SK-N-SH (cell line): ENCODE data around the gene CDH4. TPM values are rescaled to one million over a fixed set of nuclear protein-coding genes. Genes with fewer than 3 reads are reported as not detected.

Experiments
- CTCF ChIA-PET: fragments of 300-600, 350-600 bp; formaldehyde crosslinking; extraction: SDS; loops from one replicate; lab custom pipeline; 2021; lab: Yijun Ruan, JAX
- POLR2A ChIA-PET: fragments of 350-600 bp; sonication (Branson Sonifier 250); formaldehyde crosslinking; extraction: SDS; loops from one replicate; lab custom pipeline; 2020; ENCODE audit warnings: antibody characterized with exemption, inconsistent platforms; lab: Yijun Ruan, JAX
- DNase-seq: peaks from one replicate; pipeline ENCODE4 v3.0.0; 2012
- H2AFZ ChIP-seq: fragments of 200-600 bp; sonication (generic); 2 replicates; pipeline ENCODE4 v1.8.1; 2016; ENCODE audit warnings: antibody characterized with exemption, mild to moderate bottlenecking, low read depth
- H3F3A ChIP-seq: fragments of 200-600 bp; sonication (generic); replicated peaks from 2 replicates; pipeline ENCODE3; 2016; ENCODE audit warnings: antibody characterized with exemption, mild to moderate bottlenecking; ENCODE audit not compliant: insufficient read depth
- H3K27ac ChIP-seq, 2 experiments: fragments of 200-500 bp in 1 of 2; fragments of 200-600 bp in 1 of 2; sonication (Bioruptor generic) in 1 of 2; sonication (generic), shearing (Covaris generic) in 1 of 2; 2 replicates each; pipeline versions ENCODE4 v1.5.1 to v1.6.1; 2014 to 2016; ENCODE audit warnings: low read depth in 2 of 2, inconsistent platforms in 1 of 2, low read length in 1 of 2, mild to moderate bottlenecking in 1 of 2, mixed read lengths in 1 of 2
- H3K27me3 ChIP-seq: fragments of 200-600 bp; sonication (generic), shearing (Covaris generic); 2 replicates; pipeline ENCODE4 v1.6.1; 2016; ENCODE audit warnings: mixed run types; ENCODE audit not compliant: insufficient read depth
- H3K36me3 ChIP-seq, 2 experiments: fragments of 200-500 bp in 1 of 2; fragments of 200-600 bp in 1 of 2; sonication (Bioruptor generic) in 1 of 2; sonication (generic) in 1 of 2; replicated peaks in 1 of 2; 2 replicates each; pipeline versions ENCODE3 to v1.5.1; 2014 to 2016; ENCODE audit warnings: low read length in 1 of 2, mild to moderate bottlenecking in 1 of 2; ENCODE audit not compliant: insufficient read depth in 2 of 2, control insufficient read depth in 1 of 2
- H3K4me1 ChIP-seq, 2 experiments: fragments of 200-500 bp in 1 of 2; fragments of 200-600 bp in 1 of 2; sonication (Bioruptor generic) in 1 of 2; sonication (generic), shearing (Covaris generic) in 1 of 2; 2 replicates each; pipeline versions ENCODE4 v1.5.1 to v1.6.1; 2014 to 2016; ENCODE audit warnings: low read depth in 1 of 2, low read length in 1 of 2, mixed run types in 1 of 2; ENCODE audit not compliant: insufficient read depth in 2 of 2, control insufficient read depth in 1 of 2
- H3K4me2 ChIP-seq: fragments of 200-600 bp; sonication (generic), shearing (Covaris generic); 2 replicates; pipeline ENCODE4 v1.6.1; 2017; ENCODE audit warnings: mixed run types
- H3K4me3 ChIP-seq, 2 experiments: fragments of 200-500 bp in 1 of 2; fragments of 200-600 bp in 1 of 2; sonication (Bioruptor generic) in 1 of 2; sonication (generic), shearing (Covaris generic) in 1 of 2; 2 replicates each; pipeline versions ENCODE4 v1.5.1 to v1.8.1; 2014 to 2016; ENCODE audit warnings: low read depth in 2 of 2, inconsistent platforms in 1 of 2, low read length in 1 of 2, mild to moderate bottlenecking in 1 of 2, mixed read lengths in 1 of 2, moderate library complexity in 1 of 2
- H3K79me2 ChIP-seq: fragments of 200-600 bp; sonication (generic); 2 replicates; pipeline ENCODE4 v1.8.1; 2017; ENCODE audit warnings: mild to moderate bottlenecking; ENCODE audit not compliant: insufficient read depth
- H3K9ac ChIP-seq: fragments of 200-600 bp; sonication (generic); 2 replicates; pipeline ENCODE4 v1.6.1; 2017; ENCODE audit warnings: mixed run types
- H3K9me2 ChIP-seq: fragments of 200-600 bp; sonication (generic); 2 replicates; pipeline ENCODE4 v1.6.1; 2017; ENCODE audit warnings: mixed run types
- H3K9me3 ChIP-seq: fragments of 200-600 bp; sonication (generic); 2 replicates; pipeline ENCODE4 v1.6.1; 2017; ENCODE audit warnings: mixed run types, mild to moderate bottlenecking, moderate library complexity
- H4K20me1 ChIP-seq: fragments of 200-600 bp; sonication (generic); 2 replicates; pipeline ENCODE4 v1.6.1; 2017; ENCODE audit warnings: mild to moderate bottlenecking, mixed run types; ENCODE audit not compliant: insufficient read depth
- CHD2 ChIP-seq: fragments of 150-350 bp; IDR thresholded peaks from 2 replicates; pipeline ENCODE4 v1.6.1; 2018; ENCODE audit warnings: low read length; ENCODE audit not compliant: partially characterized antibody
- ELF1 ChIP-seq: IDR thresholded peaks from 2 replicates; pipeline ENCODE4 v1.4.0; 2012
- FOXJ3 ChIP-seq: sonication (generic); formaldehyde crosslinking; IDR thresholded peaks from 2 replicates; pipeline ENCODE4 v1.5.1; 2020; ENCODE audit warnings: mild to moderate bottlenecking, missing genetic modification reagents
- GABPA ChIP-seq: IDR thresholded peaks from 2 replicates; pipeline ENCODE4 v1.4.0; 2012; ENCODE audit warnings: low read depth, mild to moderate bottlenecking
- NFIC ChIP-seq: IDR thresholded peaks from 2 replicates; pipeline ENCODE4 v1.4.0; 2012; ENCODE audit warnings: borderline replicate concordance
- NRF1 ChIP-seq: IDR thresholded peaks from 2 replicates; pipeline ENCODE4 v1.6.1; 2012; ENCODE audit warnings: low read depth, mild to moderate bottlenecking, low read length
- PBX3 ChIP-seq: IDR thresholded peaks from 2 replicates; pipeline ENCODE4; 2012
- POLR2AphosphoS5 ChIP-seq: IDR thresholded peaks from 2 replicates; pipeline ENCODE4 v1.6.1; 2012; ENCODE audit warnings: low read depth, low read length
- RCOR1 ChIP-seq: fragments of 150-350 bp; IDR thresholded peaks from 2 replicates; pipeline ENCODE4 v1.6.1; 2017; ENCODE audit warnings: antibody characterized with exemption, low read length
- TAF1 ChIP-seq: IDR thresholded peaks from 2 replicates; pipeline ENCODE4 v1.6.1; 2012; ENCODE audit warnings: low read depth, mild to moderate bottlenecking, low read length, moderate library complexity, borderline replicate concordance
- WGBS: methylation state at CpG from one replicate; pipeline ENCODE4 v1.1.6; 2017; ENCODE audit warnings: low lambda C conversion rate; 5-methylcytosine and 5-hydroxymethylcytosine counted together
- polyA plus RNA-seq, 3 experiments: library from polyadenylated mRNA; depleted of rRNA; stranded (reverse); fragments of >200 nt; gene quantifications; 2 replicates each; pipeline ENCODE4 v1.2.3, GENCODE V29; 2012
- TF ChIP-seq, protein P1 (sequence below): fragments of 150-350 bp; IDR thresholded peaks from 2 replicates; pipeline ENCODE4 v1.6.1; 2016; ENCODE audit warnings: mild to moderate bottlenecking, low read depth, low read length
- TF ChIP-seq, protein P2 (sequence below): IDR thresholded peaks from 2 replicates; pipeline ENCODE4 v1.4.0; 2012; ENCODE audit warnings: low read depth

The CDH4 gene
- polyA plus RNA-seq, 1 of the 3 experiments (the other 2 are of a cell fraction): not detected

GRCh38 chr20:61680096-61680495, 428.0 kb downstream of the CDH4 start (continued):
- no peak for TF ChIP-seq PBX3

GRCh38 chr20:61682114-61682995, 430.3 kb downstream of the CDH4 start:
- Histone ChIP-seq H3K9me3 (no peaks in the 10 kb centered on the region), H4K20me1 (no peaks in the 10 kb centered on the region), H3K9ac (no peak overlapping the region), H2AFZ (no peak overlapping the region), H3K36me3 (no peaks in the 10 kb centered on the region), H3K79me2 (no peaks in the 10 kb centered on the region), H3K4me3 (no peak overlapping the region), H3K27me3 (no peaks in the 10 kb centered on the region), H3K4me2 (no peak overlapping the region), H3K4me1 (no peaks in the 10 kb centered on the region), H3F3A (no peaks in the 10 kb centered on the region), H3K9me2 (no peaks in the 10 kb centered on the region), H3K27ac (no peak overlapping the region)
- no peak for DNase-seq
- POLR2A ChIA-PET: no interaction called here
- TF ChIP-seq ELF1 (no peak), POLR2AphosphoS5 (no peak), FOXJ3 (CRISPR knock-in tag) (no peak), NRF1 (no peak), PBX3 (no peak), CHD2 (no peak), NFIC (no peak), RCOR1 (no peak), GABPA (no peak), TAF1 (no peak)
- TF ChIP-seq, protein P1, sequence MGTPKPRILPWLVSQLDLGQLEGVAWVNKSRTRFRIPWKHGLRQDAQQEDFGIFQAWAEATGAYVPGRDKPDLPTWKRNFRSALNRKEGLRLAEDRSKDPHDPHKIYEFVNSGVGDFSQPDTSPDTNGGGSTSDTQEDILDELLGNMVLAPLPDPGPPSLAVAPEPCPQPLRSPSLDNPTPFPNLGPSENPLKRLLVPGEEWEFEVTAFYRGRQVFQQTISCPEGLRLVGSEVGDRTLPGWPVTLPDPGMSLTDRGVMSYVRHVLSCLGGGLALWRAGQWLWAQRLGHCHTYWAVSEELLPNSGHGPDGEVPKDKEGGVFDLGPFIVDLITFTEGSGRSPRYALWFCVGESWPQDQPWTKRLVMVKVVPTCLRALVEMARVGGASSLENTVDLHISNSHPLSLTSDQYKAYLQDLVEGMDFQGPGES: no peak
- TF ChIP-seq, protein P2, sequence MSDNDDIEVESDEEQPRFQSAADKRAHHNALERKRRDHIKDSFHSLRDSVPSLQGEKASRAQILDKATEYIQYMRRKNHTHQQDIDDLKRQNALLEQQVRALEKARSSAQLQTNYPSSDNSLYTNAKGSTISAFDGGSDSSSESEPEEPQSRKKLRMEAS: no peak
- CTCF ChIA-PET: no interaction called here
- 19% methylated on average over 5 of the region's 5 CpGs for WGBS
